GM12878 (cell line): ENCODE data around the gene CTNNBL1. TPM values are rescaled to one million over a fixed set of nuclear protein-coding genes. Genes with fewer than 3 reads are reported as not detected.
A peak's percentile ranks its signal among the peaks of the same experiment; 100 is the strongest.

Experiments used
- ATAC-seq: fragments of 200-7000 bp; cut with Tn5 transposase; 3 replicates; pipeline ENCODE4 v1.9.1; 2020; ENCODE audit warnings: mild to moderate bottlenecking, moderate library complexity
- BruUV-seq: library from RNA; stranded (reverse); fragments of 400-500 nt; replicated peaks from 2 replicates; lab custom pipeline; 2021; lab: Mats Ljungman, UMichigan
- CTCF ChIA-PET: fragments of 300-600 bp; sonication (Branson Sonifier 250); formaldehyde crosslinking; extraction: SDS; loops from one replicate; lab custom pipeline; 2021; ENCODE audit warnings: inconsistent platforms; lab: Yijun Ruan, JAX
- POLR2A ChIA-PET: fragments of 350-600 bp; formaldehyde crosslinking; extraction: SDS; loops from one replicate; lab custom pipeline; 2021; ENCODE audit warnings: inconsistent platforms; lab: Charles Lee
- RAD21 ChIA-PET: fragments of 300-600 bp; sonication (Branson Sonifier 250); formaldehyde crosslinking; loops from one replicate; lab custom pipeline; 2023; ENCODE audit warnings: antibody characterized with exemption; ENCODE audit not compliant: unreplicated experiment; lab: Charles Lee
- SMC1A ChIA-PET: fragments of 300-600 bp; sonication (Branson Sonifier 250); formaldehyde crosslinking; loops from one replicate; lab custom pipeline; 2023; ENCODE audit not compliant: unreplicated experiment, uncharacterized antibody; lab: Charles Lee
- DNase-seq: peaks from one replicate; pipeline ENCODE4 v3.0.0-alpha.2; 2011; ENCODE audit warnings: low read depth, low spot score
- FAIRE-seq: peaks from 3 replicates; lab custom pipeline; 2011; peaks lifted over from hg19 to GRCh38; lab: Jason Lieb, UNC
- H2AFZ ChIP-seq: 2 replicates; pipeline ENCODE4 v1.6.0; 2011; ENCODE audit warnings: low read depth, low read length, control low read depth; ENCODE audit not compliant: control insufficient read depth
- H3K27ac ChIP-seq: 2 replicates; pipeline ENCODE4 v1.5.1; 2011; ENCODE audit warnings: control low read depth; ENCODE audit not compliant: control insufficient read depth, insufficient read depth
- H3K27me3 ChIP-seq, 2 experiments: replicated peaks in 1 of 2; 2 replicates each; pipeline versions ENCODE4 v1.6.0 to v1.6.1; 2011; ENCODE audit warnings: low read length in 1 of 2; ENCODE audit not compliant: control insufficient read depth in 2 of 2, insufficient read depth in 2 of 2
- H3K36me3 ChIP-seq, 2 experiments: 2 replicates each; pipeline ENCODE4 v1.5.1; 2011; ENCODE audit warnings: low read length in 1 of 2; ENCODE audit not compliant: control insufficient read depth in 2 of 2, insufficient read depth in 2 of 2
- H3K4me1 ChIP-seq: 2 replicates; pipeline ENCODE4 v1.6.1; 2011; ENCODE audit warnings: mild to moderate bottlenecking, low read length, moderate library complexity, mixed read lengths; ENCODE audit not compliant: control insufficient read depth, insufficient read depth
- H3K4me2 ChIP-seq: 2 replicates; pipeline ENCODE4 v1.6.0; 2011; ENCODE audit warnings: control low read depth; ENCODE audit not compliant: control insufficient read depth, insufficient read depth
- H3K4me3 ChIP-seq: fragments of 200-600 bp; sonication (generic); 2 replicates; pipeline ENCODE4 v1.5.1; 2016
- H3K79me2 ChIP-seq: 2 replicates; pipeline ENCODE4 v1.6.0; 2011; ENCODE audit warnings: low read length; ENCODE audit not compliant: control insufficient read depth, insufficient read depth
- H3K9ac ChIP-seq: 2 replicates; pipeline ENCODE4 v1.8.0; 2011; ENCODE audit warnings: low read length, control low read depth, mixed read lengths; ENCODE audit not compliant: control insufficient read depth, insufficient read depth
- H3K9me3 ChIP-seq: replicated peaks from 3 replicates; pipeline ENCODE4 v1.5.1; 2011; ENCODE audit warnings: mild to moderate bottlenecking, low read length; ENCODE audit not compliant: control insufficient read depth, insufficient read depth
- H4K20me1 ChIP-seq: 2 replicates; pipeline ENCODE4 v1.6.0; 2011; ENCODE audit not compliant: control insufficient read depth, insufficient read depth
- EED ChIP-seq: sonication (generic); IDR thresholded peaks from 2 replicates; pipeline ENCODE4 v1.6.1; 2016; ENCODE audit warnings: antibody characterized with exemption, low read depth
- IKZF1 ChIP-seq: fragments of 450-650 bp; conservative IDR thresholded peaks from 2 replicates; pipeline ENCODE4 v1.6.1; 2017; ENCODE audit warnings: antibody characterized with exemption, mild to moderate bottlenecking
- PBX3 ChIP-seq: IDR thresholded peaks from 2 replicates; pipeline ENCODE4 v1.6.1; 2011; ENCODE audit warnings: mild to moderate bottlenecking, low read depth, low read length, moderate library complexity; ENCODE audit not compliant: insufficient replicate concordance
- PKNOX1 ChIP-seq: fragments of 450-650 bp; IDR thresholded peaks from 2 replicates; pipeline ENCODE4 v1.6.1; 2016; ENCODE audit warnings: mild to moderate bottlenecking
- SMC3 ChIP-seq: IDR thresholded peaks from 2 replicates; pipeline ENCODE4 v1.6.1; 2011; ENCODE audit warnings: low read length, improper control_type of control experiment, borderline replicate concordance
- TCF3 ChIP-seq: IDR thresholded peaks from 2 replicates; pipeline ENCODE4 v1.6.1; 2012; ENCODE audit warnings: low read depth, mild to moderate bottlenecking, low read length, borderline replicate concordance; ENCODE audit not compliant: insufficient read depth
- WGBS: methylation state at CpG from one replicate; pipeline ENCODE4 v1.1.6; 2016; ENCODE audit warnings: low lambda C conversion rate; ENCODE audit not compliant: insufficient replicate concordance, insufficient coverage; ENCODE audit errors: missing lambda C conversion rate; 5-methylcytosine and 5-hydroxymethylcytosine counted together
- in situ Hi-C: fragments of 300-500 bp; cut with MboI; formaldehyde crosslinking; loops from 9 replicates; pipeline ENCODE4 v1.14.3; 2018; ENCODE audit warnings: mixed read lengths
- intact Hi-C: fragments of 100-400 bp; cut with micrococcal nuclease; formaldehyde crosslinking; loops from one replicate; pipeline ENCODE4 v1.14.2; 2022; ENCODE audit not compliant: unreplicated experiment
- polyA plus RNA-seq, 11 experiments: library from polyadenylated mRNA; depleted of rRNA in 4 of 11; unstranded in 6 of 11; stranded (reverse) in 5 of 11; fragments of >200 nt; fragmentation: Nextera tagmentation in 4 of 11; fragmentation: Illumina TruSeq in 1 of 11; extraction: Ambion mirVana in 4 of 11; extraction: Trizol in 1 of 11; gene quantifications; 1 replicate in 1 of 11; 2 replicates in 10 of 11; pipeline versions ENCODE4 v1.2.1 to v1.2.3, GENCODE V29; 2011 to 2016; ENCODE audit warnings: inconsistent platforms in 2 of 11, missing spikeins in 2 of 11, low read depth in 1 of 11
- total RNA-seq, 4 experiments: library from RNA; depleted of rRNA in 3 of 4; stranded (reverse); fragments of >200 nt in 3 of 4; fragmentation: Illumina TruSeq in 1 of 4; extraction: Trizol in 1 of 4; gene quantifications; 2 replicates each; pipeline versions ENCODE4 v1.2.1 to v1.2.3, GENCODE V29; 2013 to 2021

CTNNBL1 gene
- total and polyA plus RNA-seq, 10 of the 15 experiments (the other 5 are each of a cell fraction or from before 2014, with no cell fraction given), result 43.1 to 102 (median 67.8) TPM

GRCh38 chr20:37920270-37920669 lies 226.4 kb downstream of the CTNNBL1 start:
- Histone ChIP-seq H3K4me3 (no peak overlapping the region), H3K36me3 (no peaks in the 10 kb centered on the region), H4K20me1 (no peaks in the 10 kb centered on the region), H2AFZ (no peak overlapping the region), H3K4me1 (peaks cover 25% of the 10 kb centered on the region), H3K27ac (peak overlapping the region; percentile 94), H3K27me3 (no peaks in the 10 kb centered on the region), H3K79me2 (no peaks in the 10 kb centered on the region), H3K9ac (peak overlapping the region; percentile 17; the same call in 1 of the 2 replicates), H3K9me3 (no peaks in the 10 kb centered on the region), H3K4me2 (peak overlapping the region; percentile 92; the same call in 1 of the 2 replicates)
- no TSS peak for BruUV-seq
- 25% methylated on average over 6 of the region's 6 CpGs for WGBS
- RAD21 ChIA-PET, result interaction anchor here (1.0 kb wide), 1 partner anchor 74 kb away, joined by 3 read pairs; no protein-coding TSS in a partner anchor
- DNase-seq, result no peak
- in situ Hi-C loops, result no loop called here
- TF ChIP-seq IKZF1 (0 out of 2 replicates have a peak, but pooled peaks have one; percentile 14), TCF3 (peak; percentile 83), EED (peak; percentile 38), PKNOX1 (peak; percentile 61), PBX3 (peak; percentile 62), SMC3 (no peak)
- intact Hi-C loops, result no loop called here
- peak; percentile 41 for ATAC-seq
- CTCF ChIA-PET, result interaction anchor here (2.2 kb wide), 1 partner anchor 73 kb away, joined by 6 read pairs; no protein-coding TSS in a partner anchor
- no peak for FAIRE-seq
- POLR2A ChIA-PET, result no interaction called here
- SMC1A ChIA-PET, result interaction anchor here (1.4 to 2.9 kb wide), 3 partner anchors 12 to 72 kb away, joined by 3 to 12 read pairs (median 3); no protein-coding TSS in a partner anchor
